Loucy (cell line): ENCODE results near the gene UNC45B.

Experiments used
- H2AFZ ChIP-seq: fragments of 200-600 bp; sonication (generic); 2 replicates; pipeline ENCODE4 v1.6.0; 2016; ENCODE audit warnings: antibody characterized with exemption, mild to moderate bottlenecking, low read length, moderate library complexity
- H3F3A ChIP-seq: fragments of 200-600 bp; 2 replicates; pipeline ENCODE4 v1.6.0; 2016; ENCODE audit warnings: antibody characterized with exemption, low read depth, mild to moderate bottlenecking
- H3K27me3 ChIP-seq: fragments of 200-600 bp; sonication (generic); 2 replicates; pipeline ENCODE4 v1.6.1; 2014; ENCODE audit warnings: low read length, mild to moderate bottlenecking; ENCODE audit not compliant: insufficient read depth, poor library complexity, severe bottlenecking
- H3K36me3 ChIP-seq: fragments of 200-600 bp; sonication (generic); 2 replicates; pipeline ENCODE4 v1.6.1; 2016; ENCODE audit warnings: low read length; ENCODE audit not compliant: insufficient read depth
- H3K4me1 ChIP-seq: fragments of 200-600 bp; sonication (generic); 2 replicates; pipeline ENCODE4 v1.5.1; 2014; ENCODE audit warnings: low read length, mild to moderate bottlenecking; ENCODE audit not compliant: insufficient read depth, poor library complexity, severe bottlenecking
- H3K4me2 ChIP-seq: fragments of 200-600 bp; sonication (generic); 2 replicates; pipeline ENCODE4 v1.6.0; 2014; ENCODE audit warnings: antibody characterized with exemption, low read length, low read depth, mild to moderate bottlenecking; ENCODE audit not compliant: poor library complexity, severe bottlenecking
- H3K4me3 ChIP-seq: fragments of 200-600 bp; sonication (generic); 2 replicates; pipeline ENCODE4 v1.5.1; 2014; ENCODE audit warnings: low read length, mild to moderate bottlenecking, mixed read lengths; ENCODE audit not compliant: poor library complexity, severe bottlenecking
- H3K79me2 ChIP-seq: fragments of 200-600 bp; sonication (generic); 2 replicates; pipeline ENCODE4 v1.6.1; 2014; ENCODE audit warnings: low read length; ENCODE audit not compliant: insufficient read depth
- H3K9ac ChIP-seq: fragments of 200-600 bp; sonication (generic); 2 replicates; pipeline ENCODE4 v1.6.0; 2014; ENCODE audit warnings: mild to moderate bottlenecking, low read depth, low read length, moderate library complexity; ENCODE audit not compliant: poor library complexity, severe bottlenecking
- H3K9me2 ChIP-seq: fragments of 200-600 bp; sonication (generic); replicated peaks from 2 replicates; pipeline ENCODE4 v1.6.1; 2016; ENCODE audit warnings: low read depth, low read length, mixed read lengths
- H3K9me3 ChIP-seq: fragments of 200-600 bp; sonication (generic); 2 replicates; pipeline ENCODE4 v1.6.1; 2014; ENCODE audit warnings: mild to moderate bottlenecking, antibody characterized with exemption, low read length, low read depth; ENCODE audit not compliant: insufficient read depth
- H4K20me1 ChIP-seq: fragments of 200-600 bp; sonication (generic); 2 replicates; pipeline ENCODE4 v1.6.0; 2014; ENCODE audit warnings: antibody characterized with exemption, low read length, mild to moderate bottlenecking; ENCODE audit not compliant: insufficient read depth, poor library complexity, severe bottlenecking
- EZH2phosphoT487 ChIP-seq: fragments of 200-600 bp; IDR thresholded peaks from 2 replicates; pipeline ENCODE4 v1.6.1; 2018; ENCODE audit warnings: antibody characterized with exemption, mild to moderate bottlenecking, moderate library complexity, borderline replicate concordance
- TF ChIP-seq, protein P1 (sequence below): fragments of 200-600 bp; sonication (generic); conservative IDR thresholded peaks from 2 replicates; pipeline ENCODE4 v1.5.1; 2014; ENCODE audit warnings: mild to moderate bottlenecking, antibody characterized with exemption, low read length

UNC45B gene

DNA sequence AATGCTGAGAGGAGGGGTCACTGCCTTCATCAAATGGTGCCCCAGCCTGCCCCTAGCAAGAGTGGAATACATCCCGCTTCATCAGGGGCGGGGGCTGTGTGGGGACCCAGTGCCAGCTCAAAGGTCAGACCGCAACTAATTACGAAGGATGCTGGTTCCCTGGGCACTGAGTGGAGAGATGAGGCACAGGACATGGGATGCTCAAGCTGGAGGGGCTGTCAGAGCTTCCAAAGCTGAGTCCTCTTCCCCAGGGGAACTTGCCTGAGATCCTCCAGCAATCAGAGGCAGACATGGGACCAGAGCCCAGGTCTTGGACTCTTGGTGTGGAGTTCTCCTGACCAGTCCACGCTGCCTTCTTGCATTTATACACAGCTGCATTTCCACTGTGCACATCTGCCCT lies 18.9 kb downstream of the UNC45B start:
- H3K27me3 ChIP-seq, result no peaks in the 10 kb centered on the region

DNA sequence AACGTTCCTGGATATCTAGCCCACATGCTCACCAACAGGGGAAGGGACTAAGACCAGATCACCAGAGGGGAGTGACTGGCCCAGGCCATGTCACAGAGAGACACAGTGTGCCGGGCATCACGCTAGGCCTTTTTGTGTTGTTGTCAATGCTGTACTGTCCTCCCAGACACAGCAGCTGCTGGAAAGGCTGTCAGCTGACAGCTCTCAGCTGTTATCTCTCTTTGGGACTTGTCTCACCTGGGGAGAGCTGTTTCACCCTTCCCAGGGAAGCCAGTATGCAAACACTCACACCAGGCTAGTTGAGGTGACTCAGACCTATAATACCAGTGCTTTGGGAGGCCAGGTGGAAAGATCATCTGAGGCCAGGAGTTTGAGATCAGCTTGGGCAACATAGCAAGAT lies 19.4 kb downstream of the UNC45B start:
- Histone ChIP-seq H3K36me3 (no peaks in the 10 kb centered on the region), H3K79me2 (no peaks in the 10 kb centered on the region), H3F3A (no peaks in the 10 kb centered on the region), H3K27me3 (no peaks in the 10 kb centered on the region), H4K20me1 (no peaks in the 10 kb centered on the region), H3K4me1 (peaks cover under 1% of the 10 kb centered on the region), H2AFZ (no peak overlapping the region), H3K9me2 (no peaks in the 10 kb centered on the region), H3K9ac (no peak overlapping the region), H3K9me3 (no peaks in the 10 kb centered on the region), H3K4me3 (no peak overlapping the region), H3K4me2 (no peak overlapping the region)
- no peak for TF ChIP-seq EZH2phosphoT487
- TF ChIP-seq, protein P1, sequence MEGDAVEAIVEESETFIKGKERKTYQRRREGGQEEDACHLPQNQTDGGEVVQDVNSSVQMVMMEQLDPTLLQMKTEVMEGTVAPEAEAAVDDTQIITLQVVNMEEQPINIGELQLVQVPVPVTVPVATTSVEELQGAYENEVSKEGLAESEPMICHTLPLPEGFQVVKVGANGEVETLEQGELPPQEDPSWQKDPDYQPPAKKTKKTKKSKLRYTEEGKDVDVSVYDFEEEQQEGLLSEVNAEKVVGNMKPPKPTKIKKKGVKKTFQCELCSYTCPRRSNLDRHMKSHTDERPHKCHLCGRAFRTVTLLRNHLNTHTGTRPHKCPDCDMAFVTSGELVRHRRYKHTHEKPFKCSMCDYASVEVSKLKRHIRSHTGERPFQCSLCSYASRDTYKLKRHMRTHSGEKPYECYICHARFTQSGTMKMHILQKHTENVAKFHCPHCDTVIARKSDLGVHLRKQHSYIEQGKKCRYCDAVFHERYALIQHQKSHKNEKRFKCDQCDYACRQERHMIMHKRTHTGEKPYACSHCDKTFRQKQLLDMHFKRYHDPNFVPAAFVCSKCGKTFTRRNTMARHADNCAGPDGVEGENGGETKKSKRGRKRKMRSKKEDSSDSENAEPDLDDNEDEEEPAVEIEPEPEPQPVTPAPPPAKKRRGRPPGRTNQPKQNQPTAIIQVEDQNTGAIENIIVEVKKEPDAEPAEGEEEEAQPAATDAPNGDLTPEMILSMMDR, result no peak

More for the DNA sequence above, 18.9 kb downstream of the UNC45B start:
- Histone ChIP-seq H3K9ac (no peak overlapping the region), H3K36me3 (no peaks in the 10 kb centered on the region), H3K4me3 (no peak overlapping the region), H3K79me2 (no peaks in the 10 kb centered on the region), H3K9me2 (no peaks in the 10 kb centered on the region), H3K4me1 (peaks cover 6% of the 10 kb centered on the region), H3K9me3 (no peaks in the 10 kb centered on the region), H2AFZ (no peak overlapping the region), H3K4me2 (no peak overlapping the region), H3F3A (no peaks in the 10 kb centered on the region), H4K20me1 (no peaks in the 10 kb centered on the region)
- TF ChIP-seq, protein P1, result no peak
- no peak for TF ChIP-seq EZH2phosphoT487

DNA sequence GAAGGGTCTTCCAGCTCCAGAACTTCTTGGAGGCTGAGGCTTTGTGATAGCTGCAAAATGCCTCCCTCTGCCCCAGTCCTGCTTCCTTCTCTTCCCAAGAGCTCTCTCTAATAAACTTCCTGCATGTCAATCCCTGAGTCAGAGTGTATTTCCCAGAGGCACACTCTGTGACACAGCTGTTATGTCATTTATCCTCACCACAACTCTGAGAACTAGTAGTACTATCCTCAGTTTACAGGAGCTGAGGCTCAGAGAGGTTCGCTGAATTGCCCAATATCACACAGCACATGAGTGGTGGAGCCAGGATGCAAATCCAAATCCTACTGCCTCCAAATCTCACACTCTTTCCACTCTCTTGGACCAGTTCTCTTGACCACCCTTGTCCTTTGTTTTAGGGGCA lies 20.0 kb downstream of the UNC45B start:
- no peaks in the 10 kb centered on the region for H4K20me1 ChIP-seq
- no peaks in the 10 kb centered on the region for H3F3A ChIP-seq
- no peak overlapping the region for H3K4me3 ChIP-seq
- TF ChIP-seq, protein P1, result no peak
- TF ChIP-seq EZH2phosphoT487, result no peak
- no peaks in the 10 kb centered on the region for H3K27me3 ChIP-seq
- H3K36me3 ChIP-seq, result no peaks in the 10 kb centered on the region
- no peak overlapping the region for H3K9ac ChIP-seq
- no peak overlapping the region for H3K4me2 ChIP-seq
- H2AFZ ChIP-seq, result no peak overlapping the region
- H3K4me1 ChIP-seq, result no peaks in the 10 kb centered on the region
- no peaks in the 10 kb centered on the region for H3K79me2 ChIP-seq
- H3K9me2 ChIP-seq, result no peaks in the 10 kb centered on the region
- no peaks in the 10 kb centered on the region for H3K9me3 ChIP-seq
